Activated T-cell treated with anti-CD3 and anti-CD28 coated beads for 4 hours (primary cell): Measurements from ENCODE around the gene NAPSA.
"Not testable (repeated sequence)": the region's sequence is repeated elsewhere in the genome, so short reads cannot be mapped to it uniquely, and the experiment has no call there.

Experiments
- DNase-seq: peaks from one replicate; pipeline ENCODE4 v3.0.0-alpha.2; 2020

NAPSA gene

GRCh38 chr19:50358483-50359327, 6.7 kb downstream of the NAPSA start:
- DNase-seq = peak; percentile 71

- peak; percentile 90 for DNase-seq
Observed at GRCh38 chr19:50357178-50358100, 8.0 kb downstream of the NAPSA start.

GRCh38 chr19:50356691-50357177, 8.7 kb downstream of the NAPSA start:
- no peak for DNase-seq

- not testable (repeated sequence) for DNase-seq
Observed at GRCh38 chr19:50353487-50353880, 12.0 kb downstream of the NAPSA start.

- DNase-seq = no peak
Observed at GRCh38 chr19:50352242-50352641, 13.2 kb downstream of the NAPSA start.

- no peak for DNase-seq
Observed at GRCh38 chr19:50349277-50350057, 16.0 kb downstream of the NAPSA start.

GRCh38 chr19:50347089-50347581, 18.3 kb downstream of the NAPSA start:
- DNase-seq = not testable (repeated sequence)

- DNase-seq = no peak
Observed at GRCh38 chr19:50344661-50345318, 20.6 kb downstream of the NAPSA start.

- no peak for DNase-seq
Observed at GRCh38 chr19:50341091-50341564, 24.3 kb downstream of the NAPSA start.

GRCh38 chr19:50340331-50340730, 25.1 kb downstream of the NAPSA start:
- DNase-seq = no peak

GRCh38 chr19:50337031-50337430, 28.4 kb downstream of the NAPSA start:
- not testable (repeated sequence) for DNase-seq

- no peak for DNase-seq
Observed at GRCh38 chr19:50334741-50335421, 30.6 kb downstream of the NAPSA start.

GRCh38 chr19:50333737-50334617, 31.5 kb downstream of the NAPSA start:
- peak; percentile 77 for DNase-seq

- DNase-seq = peak; percentile 94
Observed at GRCh38 chr19:50333235-50333736, 32.2 kb downstream of the NAPSA start.

GRCh38 chr19:50332244-50333038, 33.0 kb downstream of the NAPSA start:
- DNase-seq = no peak

GRCh38 chr19:50331994-50332243, 33.5 kb downstream of the NAPSA start:
- DNase-seq = no peak

- no peak for DNase-seq
Observed at GRCh38 chr19:50331221-50331993, 34.0 kb downstream of the NAPSA start.

- peak; percentile 68 for DNase-seq
Observed at GRCh38 chr19:50330365-50331078, 34.9 kb downstream of the NAPSA start.
